GM06990 (cell line): ENCODE results near the gene MYO3A.

ENCODE experiments used
- DNase-seq: peaks from one replicate; pipeline ENCODE4 v3.0.0-alpha.2; 2011; ENCODE audit not compliant: insufficient read length; ENCODE audit errors: extremely low read depth
- H3K27me3 ChIP-seq: replicated peaks from 2 replicates; pipeline ENCODE4 v1.6.0; 2011; ENCODE audit warnings: low read length; ENCODE audit not compliant: control insufficient read depth, insufficient read depth
- H3K36me3 ChIP-seq: 2 replicates; pipeline ENCODE4 v1.5.1; 2011; ENCODE audit warnings: low read length; ENCODE audit not compliant: control insufficient read depth, insufficient read depth
- H3K4me3 ChIP-seq: replicated peaks from 2 replicates; pipeline ENCODE4 v1.5.1; 2011; ENCODE audit warnings: low read depth, mild to moderate bottlenecking, control low read depth, low read length
- CTCF ChIP-seq: IDR thresholded peaks from 2 replicates; pipeline ENCODE4 v1.5.1; 2011; ENCODE audit warnings: low read length, control low read depth, mild to moderate bottlenecking, inconsistent platforms; ENCODE audit not compliant: insufficient read depth, poor library complexity, severe bottlenecking

The MYO3A gene

GRCh38 chr10:25933653-25934608, at the start of gene MYO3A:
Gene MYO3A (plus strand): TSS chr10:25934229. CDS start chr10:25952111, 17,882 bp downstream.
- H3K4me3 ChIP-seq: no peak within 1 kb of the TSS; the same call in 1 of the 2 replicates
- no peaks in the 10 kb centered on the region for H3K36me3 ChIP-seq
- no peaks in the 10 kb centered on the region; the same call in 1 of the 2 replicates for H3K27me3 ChIP-seq
- no peak for TF ChIP-seq CTCF
- peak; percentile 25 for DNase-seq

- no peak for DNase-seq
- Histone ChIP-seq H3K4me3 (no peak overlapping the region), H3K27me3 (no peaks in the 10 kb centered on the region; the same call in 1 of the 2 replicates), H3K36me3 (no peaks in the 10 kb centered on the region)
- no peak for TF ChIP-seq CTCF
Measured at GRCh38 chr10:25888627-25889026, 45.4 kb upstream of the MYO3A start.

- no peak for TF ChIP-seq CTCF
- Histone ChIP-seq H3K27me3 (no peaks in the 10 kb centered on the region; the same call in none of the 2 replicates), H3K36me3 (no peaks in the 10 kb centered on the region), H3K4me3 (no peak overlapping the region)
- no peak for DNase-seq
Measured at GRCh38 chr10:25890995-25891394, 43.0 kb upstream of the MYO3A start.

GRCh38 chr10:25895856-25896255, 38.2 kb upstream of the MYO3A start:
- TF ChIP-seq CTCF: no peak
- DNase-seq: no peak
- H3K36me3 ChIP-seq: no peaks in the 10 kb centered on the region
- no peaks in the 10 kb centered on the region; the same call in none of the 2 replicates for H3K27me3 ChIP-seq
- H3K4me3 ChIP-seq: no peak overlapping the region

GRCh38 chr10:25896421-25896820, 37.6 kb upstream of the MYO3A start:
- Histone ChIP-seq H3K27me3 (no peaks in the 10 kb centered on the region; the same call in none of the 2 replicates), H3K36me3 (no peaks in the 10 kb centered on the region), H3K4me3 (no peak overlapping the region)
- no peak for TF ChIP-seq CTCF
- no peak for DNase-seq
